ENCODE measurements around the gene FAM3C.
"Not testable (repeated sequence)": the region's sequence is repeated elsewhere in the genome, so short reads cannot be mapped to it uniquely, and the experiment has no call there.

The FAM3C gene

GRCh38 chr7:121330053-121330833, 65.9 kb downstream of the FAM3C start:
- DNase-seq = no peak

- DNase-seq = no peak
These were observed 66.7 kb downstream of the FAM3C start for GRCh38 chr7:121329191-121330052.

- no peak for DNase-seq
These were observed 67.5 kb downstream of the FAM3C start, which contains the start of gene WNT16 for GRCh38 chr7:121328508-121329190. Gene WNT16 (plus strand): TSS chr7:121329000. CDS start chr7:121329293, 293 bp downstream.

GRCh38 chr7:121327671-121328070, 68.4 kb downstream of the FAM3C start:
- DNase-seq = no peak

- no peak for DNase-seq
These were observed 72.4 kb downstream of the FAM3C start for GRCh38 chr7:121323515-121324302.

GRCh38 chr7:121322460-121322859, 73.6 kb downstream of the FAM3C start:
- DNase-seq = no peak

GRCh38 chr7:121315170-121315569, 80.9 kb downstream of the FAM3C start:
- DNase-seq = not testable (repeated sequence)

- DNase-seq = no peak
These were observed 82.1 kb downstream of the FAM3C start for GRCh38 chr7:121313793-121314676.

- DNase-seq = no peak
These were observed 82.8 kb downstream of the FAM3C start for GRCh38 chr7:121313220-121313792.

- no peak for DNase-seq
These were observed 89.0 kb downstream of the FAM3C start for GRCh38 chr7:121307021-121307574.

- DNase-seq = no peak
These were observed 89.5 kb downstream of the FAM3C start for GRCh38 chr7:121306565-121306964.

GRCh38 chr7:121305109-121305508, 91.0 kb downstream of the FAM3C start:
- no peak for DNase-seq

- DNase-seq = no peak
These were observed 91.9 kb downstream of the FAM3C start for GRCh38 chr7:121304102-121304658.

GRCh38 chr7:121303422-121304101, 92.5 kb downstream of the FAM3C start:
- DNase-seq = no peak

GRCh38 chr7:121302214-121302745, 93.8 kb downstream of the FAM3C start:
- no peak for DNase-seq

GRCh38 chr7:121301446-121302213, 94.5 kb downstream of the FAM3C start:
- no peak for DNase-seq

- DNase-seq = no peak
These were observed 95.3 kb downstream of the FAM3C start for GRCh38 chr7:121300685-121301420.

Measured in suppressor macrophage (primary cell).